Activated CD4-positive, CD25-positive, alpha-beta regulatory T cell treated with anti-CD3 and anti-CD28 coated beads, Interleukin-2, amount 50 U/mL, for 72 hours (primary cell): ENCODE measurements around the gene FIBP.
"Not testable (repeated sequence)": the region's sequence is repeated elsewhere in the genome, so short reads cannot be mapped to it uniquely, and the experiment has no call there.

Experiments
- DNase-seq: peaks from one replicate; pipeline ENCODE4 v3.0.0; 2021

FIBP gene

DNA sequence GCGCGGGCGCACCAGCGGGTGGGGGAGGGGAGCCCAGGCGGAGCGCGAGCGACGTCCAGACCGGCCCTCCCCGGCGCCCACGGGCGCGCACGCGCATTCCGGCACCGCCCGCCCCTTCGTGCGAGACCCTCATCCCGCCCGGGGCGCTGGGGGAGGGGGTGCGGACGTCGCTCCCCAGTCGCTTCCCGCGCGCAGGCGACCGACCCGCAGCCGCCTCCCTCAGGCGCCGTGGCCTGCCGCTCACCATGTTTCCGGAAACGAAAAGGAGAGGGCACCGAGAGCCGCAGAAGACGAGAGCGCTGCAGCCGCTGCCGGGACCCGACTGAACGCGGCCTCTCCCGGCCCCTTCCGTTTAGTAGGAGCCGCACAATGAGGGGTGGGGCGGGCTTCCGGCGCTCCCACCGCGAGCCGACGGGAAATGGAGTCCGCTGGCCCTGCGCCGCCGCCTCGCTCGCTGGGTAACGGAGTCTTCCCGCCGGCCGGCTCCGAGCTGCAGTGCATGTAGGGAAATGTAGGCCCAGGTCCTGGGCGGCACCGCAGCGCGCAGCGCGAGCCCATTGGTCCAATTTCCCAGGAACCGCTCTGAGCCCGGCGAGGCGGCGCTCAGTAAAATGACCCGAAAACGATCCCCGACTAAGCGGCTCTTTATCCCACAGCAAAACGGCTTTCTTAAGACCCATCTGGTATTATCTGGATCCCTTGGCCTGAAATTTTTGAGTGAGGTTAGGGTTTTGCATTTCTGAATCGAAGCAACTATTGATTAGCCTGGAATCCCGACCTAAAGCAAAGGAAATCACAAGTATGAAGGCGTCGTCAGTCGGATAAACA lies 30.2 kb downstream of the FIBP start, which contains the start of gene CFL1:
Gene CFL1 (minus strand): TSS at position 328 of the 828 bp plus-strand sequence. CDS start 81 bp downstream, at position 247.
- peak; percentile 95 for DNase-seq

- DNase-seq, result peak; percentile 69
These were observed 30.8 kb downstream of the FIBP start for GRCh38 chr11:65857500-65857852.

GRCh38 chr11:65856689-65857499 lies 31.4 kb downstream of the FIBP start:
- peak; percentile 85 for DNase-seq

GRCh38 chr11:65855927-65856363 lies 32.3 kb downstream of the FIBP start:
- no peak for DNase-seq

GRCh38 chr11:65854852-65855837 lies 33.1 kb downstream of the FIBP start:
- DNase-seq, result no peak

- no peak for DNase-seq
These were observed 34.1 kb downstream of the FIBP start for GRCh38 chr11:65854161-65854592.

DNA sequence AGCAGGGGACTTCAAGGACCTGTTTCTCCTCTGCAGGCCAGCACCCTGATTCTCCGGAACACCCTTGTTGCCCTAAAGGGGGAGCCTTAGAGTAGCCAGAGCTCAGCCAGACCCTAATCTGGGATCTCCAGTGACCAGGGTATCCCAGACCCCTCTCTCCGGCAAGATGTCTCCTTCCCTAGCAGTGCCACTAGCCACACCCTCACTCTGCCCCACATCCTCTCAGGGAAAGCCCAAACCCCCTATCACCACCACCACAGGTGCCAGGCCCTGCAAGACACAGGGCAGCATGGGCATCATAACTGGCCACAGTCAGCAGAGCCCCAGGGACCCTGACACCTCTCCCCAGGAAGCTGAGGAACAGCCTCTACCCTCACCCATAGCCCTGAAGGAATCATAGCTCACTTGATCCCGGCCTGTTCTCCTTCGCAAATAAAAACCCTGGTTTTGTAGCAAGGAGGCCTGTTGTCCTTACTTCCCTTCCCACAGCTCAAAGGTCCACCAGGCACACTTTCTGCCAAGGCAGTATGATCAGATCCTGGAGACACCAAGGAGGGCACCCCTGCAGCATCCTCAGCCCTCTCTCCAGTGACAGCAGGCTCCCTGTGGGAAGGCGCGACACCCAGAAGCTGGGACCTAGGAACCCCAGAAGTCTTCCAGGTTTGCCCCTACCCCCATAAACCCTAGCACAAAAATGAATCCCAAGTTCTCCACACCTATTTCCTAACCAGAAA lies 34.9 kb downstream of the FIBP start:
- no peak for DNase-seq

GRCh38 chr11:65852508-65853245 lies 35.6 kb downstream of the FIBP start:
- DNase-seq, result no peak

DNA sequence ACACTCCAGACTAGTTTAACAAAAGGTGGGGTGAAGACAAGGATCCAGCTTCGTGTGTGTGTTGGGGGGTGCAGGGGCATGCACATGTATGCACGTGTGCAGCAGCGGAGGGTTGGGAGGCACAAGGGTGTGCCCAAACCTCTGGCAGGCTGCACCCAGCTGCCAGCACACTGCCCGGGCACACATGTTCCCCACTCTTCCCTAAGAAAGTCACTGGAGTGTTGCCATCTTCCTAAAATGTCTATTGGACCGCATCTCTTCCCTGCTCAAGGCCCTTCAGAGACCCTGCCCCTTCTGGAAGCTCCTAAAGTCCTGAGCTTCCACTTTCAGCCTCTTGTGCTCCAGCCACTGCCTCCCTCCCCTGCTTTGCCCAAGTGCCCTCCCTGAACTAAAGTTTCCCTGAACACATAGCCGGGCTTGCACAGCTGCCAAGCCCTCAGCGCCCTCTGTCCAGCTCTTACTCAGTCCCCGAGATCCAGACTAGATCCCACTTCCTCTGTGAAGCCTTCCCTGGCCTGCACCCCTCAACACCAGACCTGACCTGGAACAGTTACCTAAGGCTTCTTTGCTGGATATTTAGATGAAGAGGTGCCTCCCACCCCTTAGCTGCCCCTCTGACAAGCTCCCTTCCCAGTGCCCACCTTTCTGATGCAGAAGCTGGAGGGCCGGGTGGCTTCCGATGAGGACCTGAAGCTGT lies 36.3 kb downstream of the FIBP start:
- DNase-seq, result no peak

- peak; percentile 41 for DNase-seq
These were observed 37.1 kb downstream of the FIBP start for GRCh38 chr11:65851083-65851579.

- no peak for DNase-seq
These were observed 37.8 kb downstream of the FIBP start for GRCh38 chr11:65850217-65851082.

GRCh38 chr11:65849771-65850216 lies 38.5 kb downstream of the FIBP start:
- DNase-seq, result no peak

GRCh38 chr11:65849366-65849765 lies 38.9 kb downstream of the FIBP start:
- DNase-seq, result no peak

GRCh38 chr11:65848693-65849092 lies 39.6 kb downstream of the FIBP start:
- DNase-seq, result not testable (repeated sequence)

DNA sequence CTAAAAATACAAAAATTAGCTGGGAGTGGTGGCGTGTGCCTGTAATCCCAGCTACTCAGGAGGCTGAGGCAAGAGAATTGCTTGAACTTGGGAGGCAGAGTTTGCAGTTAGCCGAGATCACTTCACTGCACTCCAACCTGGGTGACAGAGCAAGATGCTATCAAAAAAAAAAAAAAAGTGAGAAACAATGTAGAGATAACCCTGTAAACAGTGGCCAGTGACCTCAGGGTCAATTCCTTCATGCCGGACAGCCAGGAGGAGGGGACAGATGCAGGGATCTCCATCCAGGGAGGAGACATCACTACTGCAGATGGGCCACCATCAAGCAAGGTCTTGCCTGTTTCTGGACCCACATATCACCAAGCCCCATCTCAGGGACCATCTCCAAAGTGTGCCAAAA lies 40.5 kb downstream of the FIBP start:
- no peak for DNase-seq

DNA sequence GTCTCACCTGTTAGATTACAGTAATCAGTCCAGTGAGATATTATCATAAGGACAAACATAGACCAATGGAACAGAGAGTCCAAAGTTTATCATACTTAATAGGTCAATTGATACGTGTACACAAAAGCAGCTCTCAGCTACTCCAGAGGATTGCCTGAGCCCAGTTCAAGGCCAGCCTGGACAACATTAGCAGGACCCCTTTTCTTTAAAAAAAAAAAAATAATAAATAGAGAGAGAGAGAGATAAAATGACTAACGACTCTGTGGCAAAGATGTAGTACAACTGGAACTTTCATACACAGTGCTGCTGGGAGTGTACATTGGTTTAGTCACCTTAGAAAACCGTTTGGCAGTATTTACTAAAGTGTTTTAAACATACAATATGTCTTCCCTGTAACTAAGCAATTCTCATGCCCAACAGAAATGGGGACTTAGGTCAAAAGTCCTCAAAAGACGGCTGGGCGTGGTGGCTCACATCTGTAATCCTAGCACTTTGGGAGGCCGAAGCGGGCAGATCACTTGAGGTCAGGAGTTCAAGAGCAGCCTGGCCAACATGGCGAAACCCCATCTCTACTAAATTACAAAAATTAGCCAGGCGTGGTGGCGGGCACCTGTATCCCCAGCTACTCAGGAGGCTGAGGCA lies 43.9 kb downstream of the FIBP start:
- no peak for DNase-seq

GRCh38 chr11:65843811-65844210 lies 44.5 kb downstream of the FIBP start:
- no peak for DNase-seq

DNA sequence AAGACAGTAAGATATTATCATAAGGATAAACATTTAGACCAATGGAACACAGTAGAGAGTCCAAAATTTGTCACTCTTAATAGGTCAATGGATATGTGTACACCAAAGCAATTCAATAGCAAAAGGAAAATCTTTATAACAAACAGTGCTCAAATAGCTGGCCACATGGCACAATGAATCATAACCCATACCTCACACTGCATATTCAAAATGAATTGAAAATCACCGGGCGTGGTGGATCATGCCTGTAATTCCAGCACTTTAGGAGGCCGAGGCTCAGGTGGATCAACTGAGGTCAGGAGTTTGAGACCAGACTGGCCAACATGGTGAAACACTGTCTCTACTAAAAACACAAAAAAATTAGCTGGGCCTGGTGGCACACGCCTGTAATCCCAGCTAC lies 46.1 kb downstream of the FIBP start:
- no peak for DNase-seq

DNA sequence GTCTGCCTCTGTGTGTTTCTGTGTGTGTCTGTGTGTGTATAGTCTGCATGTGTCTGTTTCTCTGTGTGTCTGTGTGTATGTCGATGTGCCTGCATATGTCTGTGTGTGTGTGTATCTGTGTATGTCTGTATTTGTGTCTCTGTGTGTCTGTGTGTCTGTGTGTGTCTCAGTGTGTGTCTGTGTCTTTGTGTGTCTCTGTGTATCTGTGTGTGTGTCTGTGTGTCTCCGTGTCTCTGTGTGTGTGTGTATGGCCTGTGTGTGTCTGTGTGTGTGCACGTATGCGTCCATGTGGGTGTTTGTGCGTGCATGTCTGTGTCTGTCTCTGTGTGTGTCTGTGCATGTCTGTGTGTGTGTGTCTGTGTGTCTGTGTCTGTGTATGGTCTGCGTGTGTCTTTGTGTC lies 54.1 kb downstream of the FIBP start:
- no peak for DNase-seq
